MV-4-11 (cell line): ENCODE data around the gene SEC16B.

Source experiments
- DNase-seq: peaks from one replicate; lab custom pipeline; 2025; lab: John Stamatoyannopoulos, UW

Gene SEC16B

DNA sequence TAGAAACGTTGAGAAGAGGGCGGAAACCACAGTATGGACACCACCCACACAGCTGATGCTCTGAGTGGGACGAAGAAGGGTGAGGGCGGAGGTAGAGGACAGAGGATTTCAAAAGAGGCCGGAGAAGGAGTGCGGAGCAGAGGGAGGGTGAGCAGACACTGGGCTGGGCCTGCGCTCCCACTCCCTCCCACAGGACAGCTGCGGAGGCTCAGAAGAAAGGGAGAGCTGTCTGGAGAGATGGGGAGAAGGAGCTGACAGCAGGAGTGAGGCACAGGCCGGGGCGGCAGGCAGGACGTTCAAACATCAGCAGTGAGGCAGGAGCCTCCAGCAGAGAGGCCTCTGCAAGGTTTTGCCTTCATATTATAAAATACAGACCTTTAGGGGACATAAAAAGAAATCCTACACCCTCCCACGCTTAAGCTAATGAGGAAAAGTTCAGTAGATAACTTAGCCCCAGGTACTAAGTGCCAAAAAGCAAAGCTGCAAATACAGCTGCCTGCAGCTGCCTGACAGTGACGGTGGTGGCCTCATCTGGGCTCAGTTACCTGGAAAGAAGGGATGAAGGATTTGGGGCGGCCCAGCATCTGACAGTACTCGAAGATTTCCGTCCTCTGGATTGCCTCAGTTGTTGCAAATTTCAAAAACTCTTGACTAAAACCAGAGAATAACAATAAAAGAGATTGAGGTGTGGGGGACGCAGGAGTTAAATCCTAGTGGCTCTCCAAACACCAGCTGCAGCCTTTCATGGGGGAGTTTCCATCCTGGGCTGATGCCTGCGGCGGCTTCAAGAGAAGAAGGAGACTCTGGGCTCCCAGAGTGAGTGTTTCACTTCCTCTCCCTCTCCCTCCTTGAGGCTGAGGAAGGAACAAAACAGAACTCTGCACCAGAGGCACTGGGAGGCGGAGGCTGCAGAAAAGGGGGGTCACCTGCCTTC, 25.6 kb downstream of the SEC16B start:
- DNase-seq: no peak

- no peak for DNase-seq
Measured at GRCh38 chr1:177941976-177942375, 27.9 kb downstream of the SEC16B start.

DNA sequence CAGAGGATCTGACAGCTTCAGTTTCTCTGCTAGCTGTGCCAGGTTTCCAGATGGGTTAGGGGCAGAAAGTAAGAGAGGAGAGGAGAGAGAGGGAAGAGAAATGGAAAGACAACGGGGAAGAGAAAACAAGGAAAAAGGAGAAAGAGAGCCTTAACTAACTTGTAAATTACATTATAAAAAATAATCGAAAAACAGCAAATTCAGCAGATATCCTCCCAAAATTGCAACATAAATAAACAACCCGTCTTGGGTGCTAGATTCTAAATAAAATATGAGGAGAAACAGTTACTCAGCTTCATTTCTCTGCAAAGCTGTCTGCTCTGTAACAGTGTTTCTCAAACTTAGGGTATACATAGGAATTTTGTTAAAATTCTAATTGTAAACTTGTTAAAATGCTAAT, 29.2 kb downstream of the SEC16B start:
- no peak for DNase-seq

DNA sequence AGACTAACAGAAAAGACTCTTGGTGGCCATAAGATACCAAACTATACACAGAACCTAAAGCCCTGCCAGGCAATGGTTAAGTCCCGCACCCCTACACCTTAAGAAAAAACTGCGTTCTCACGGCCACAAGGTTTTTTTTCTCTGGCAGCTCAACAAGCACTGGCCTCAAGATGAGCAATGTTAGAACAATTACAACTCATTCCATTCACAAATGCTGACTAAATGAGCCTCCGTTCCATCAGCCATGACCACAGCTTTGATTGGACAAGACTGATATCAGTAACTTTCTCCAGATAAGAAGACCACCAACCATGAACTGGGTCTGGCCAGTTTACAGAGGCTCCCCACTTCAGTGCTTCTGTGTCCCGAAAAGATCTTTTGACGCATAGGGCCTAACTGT, 31.9 kb downstream of the SEC16B start:
- DNase-seq: no peak

DNA sequence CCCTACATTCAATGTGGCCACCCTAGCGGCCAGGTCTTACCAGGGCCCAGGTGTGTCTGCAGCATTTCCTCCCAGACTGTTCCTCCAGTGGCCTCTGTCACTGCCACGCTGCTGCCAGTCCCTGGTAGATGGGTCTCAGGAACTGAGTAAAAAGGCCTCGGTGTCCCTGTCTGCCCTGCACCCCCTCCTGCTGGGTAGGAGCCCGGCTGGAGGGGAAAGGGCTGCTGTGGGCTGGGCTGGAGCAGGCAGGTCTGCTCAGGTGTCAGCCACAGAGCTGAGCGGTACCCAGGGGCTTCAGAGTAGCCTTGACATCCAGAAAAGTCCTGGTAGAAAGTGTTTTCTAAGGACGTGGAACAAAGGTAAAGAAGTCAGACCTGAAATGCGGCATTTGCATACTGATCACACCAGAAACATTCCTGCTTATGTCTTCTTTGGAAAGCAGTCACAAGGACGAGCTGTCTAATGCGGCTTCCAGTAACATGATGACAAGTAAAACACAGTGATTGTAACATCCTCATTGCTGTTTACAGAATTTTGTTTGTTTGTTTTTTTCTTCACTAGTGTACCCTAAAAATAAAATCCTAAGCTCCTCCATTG, 32.6 kb downstream of the SEC16B start:
- DNase-seq: no peak

- DNase-seq: no peak
Measured at GRCh38 chr1:177935638-177936415, 34.0 kb downstream of the SEC16B start.

- DNase-seq: no peak
Measured at GRCh38 chr1:177934927-177935326, 34.9 kb downstream of the SEC16B start.

DNA sequence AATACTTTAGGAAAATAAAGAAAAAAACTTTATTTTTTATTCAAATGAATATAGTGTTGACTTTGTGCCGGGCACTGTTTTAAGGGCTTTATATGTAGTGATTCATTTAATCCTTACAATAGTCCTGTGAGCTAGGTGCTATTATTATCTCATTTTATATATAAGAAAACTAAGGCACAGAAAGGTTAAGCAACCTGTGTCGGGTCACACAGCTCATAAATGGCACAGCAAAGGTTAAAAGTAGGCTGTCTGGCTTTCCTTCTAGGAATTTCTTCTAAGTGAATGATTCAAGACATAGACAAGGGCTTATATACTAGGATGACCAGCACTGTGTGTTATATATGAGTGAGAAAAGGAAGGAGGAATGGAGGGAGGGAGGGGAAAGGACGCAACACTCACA, 35.4 kb downstream of the SEC16B start:
- DNase-seq: no peak

GRCh38 chr1:177933881-177934280, 36.0 kb downstream of the SEC16B start:
- DNase-seq: peak; percentile 52

DNA sequence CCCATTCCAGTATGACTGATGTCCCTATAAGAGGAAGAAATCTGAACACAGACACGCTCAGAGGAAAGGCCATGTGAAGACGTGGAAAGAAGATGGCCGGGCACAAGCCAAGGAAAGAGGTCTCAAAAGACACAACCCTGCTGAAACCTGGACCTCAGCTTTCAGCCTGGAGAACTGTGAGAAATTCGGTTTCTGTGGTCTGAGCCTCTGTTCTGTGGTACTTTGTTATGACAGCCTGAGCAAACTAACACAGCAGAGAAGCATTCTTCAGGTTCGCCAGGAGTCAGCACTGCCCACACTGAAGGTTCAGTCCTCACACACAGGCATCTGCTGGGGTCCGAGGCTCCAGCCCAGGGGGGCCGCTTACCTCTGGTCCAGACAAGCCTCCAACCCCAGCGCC, 37.7 kb downstream of the SEC16B start:
- DNase-seq: no peak

GRCh38 chr1:177928952-177929351, 40.9 kb downstream of the SEC16B start:
- DNase-seq: no peak

- no peak for DNase-seq
Measured at GRCh38 chr1:177928194-177928593, 41.7 kb downstream of the SEC16B start.

- DNase-seq: no peak
Measured at GRCh38 chr1:177927021-177927596, 42.7 kb downstream of the SEC16B start.

GRCh38 chr1:177926201-177926600, 43.7 kb downstream of the SEC16B start:
- no peak for DNase-seq

GRCh38 chr1:177925006-177925405, 44.9 kb downstream of the SEC16B start:
- DNase-seq: no peak

DNA sequence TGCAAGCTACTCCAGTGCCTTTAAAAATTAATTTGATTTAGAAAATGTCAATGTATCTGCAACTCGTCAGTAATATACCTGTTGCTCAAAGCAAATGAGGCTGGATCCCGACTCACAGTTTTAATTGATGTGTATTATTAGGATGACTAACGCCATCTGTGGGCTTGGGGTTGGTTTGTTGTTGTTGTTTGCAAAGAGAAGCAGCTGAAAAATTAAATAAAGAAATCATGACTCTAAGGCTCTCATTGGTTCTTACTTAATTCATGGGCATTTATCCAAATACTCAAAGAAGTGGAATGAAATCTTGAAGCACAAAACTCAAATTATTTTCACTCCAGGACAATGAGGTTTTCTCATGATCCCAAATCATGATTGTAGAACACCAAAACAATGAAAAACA, 46.4 kb downstream of the SEC16B start:
- no peak for DNase-seq

- no peak for DNase-seq
Measured at GRCh38 chr1:177922209-177922608, 47.6 kb downstream of the SEC16B start.

DNA sequence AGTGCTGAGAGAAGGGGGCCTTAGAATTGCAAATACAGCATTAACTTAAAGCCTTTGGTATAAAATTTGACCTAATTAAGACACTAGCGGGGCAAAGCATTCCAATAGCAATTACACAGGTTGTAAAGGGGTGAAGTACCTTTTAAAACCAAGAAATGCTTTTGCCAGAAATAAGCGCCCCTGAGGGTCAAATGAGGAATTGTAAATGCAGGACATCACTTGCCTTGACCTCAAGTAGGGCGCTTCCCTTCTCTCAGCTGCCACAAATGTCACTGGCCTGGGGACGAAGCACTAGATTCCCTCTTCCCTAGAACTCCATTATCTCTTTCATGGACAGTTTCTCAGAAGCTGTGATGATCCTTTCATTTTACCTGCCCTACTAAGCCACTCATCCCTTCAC, 48.3 kb downstream of the SEC16B start:
- DNase-seq: no peak

DNA sequence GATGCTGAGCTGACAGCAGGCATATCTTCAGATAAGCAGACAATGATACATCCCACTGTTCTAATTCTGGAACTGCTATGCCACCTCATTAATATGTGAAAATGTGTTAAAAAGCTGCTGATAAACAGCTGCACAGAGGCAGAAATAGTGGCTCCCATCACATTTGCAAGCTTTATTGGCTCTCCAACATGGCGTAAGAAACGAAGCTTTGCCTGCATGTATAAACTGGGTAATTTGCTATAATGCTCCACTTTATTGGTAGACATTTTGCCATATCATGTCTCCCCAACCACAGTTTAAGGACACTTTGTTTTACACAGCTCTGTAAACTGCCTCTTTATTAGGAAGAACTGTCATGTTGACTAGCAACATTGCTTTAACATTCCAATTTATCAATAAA, 49.8 kb downstream of the SEC16B start:
- no peak for DNase-seq

DNA sequence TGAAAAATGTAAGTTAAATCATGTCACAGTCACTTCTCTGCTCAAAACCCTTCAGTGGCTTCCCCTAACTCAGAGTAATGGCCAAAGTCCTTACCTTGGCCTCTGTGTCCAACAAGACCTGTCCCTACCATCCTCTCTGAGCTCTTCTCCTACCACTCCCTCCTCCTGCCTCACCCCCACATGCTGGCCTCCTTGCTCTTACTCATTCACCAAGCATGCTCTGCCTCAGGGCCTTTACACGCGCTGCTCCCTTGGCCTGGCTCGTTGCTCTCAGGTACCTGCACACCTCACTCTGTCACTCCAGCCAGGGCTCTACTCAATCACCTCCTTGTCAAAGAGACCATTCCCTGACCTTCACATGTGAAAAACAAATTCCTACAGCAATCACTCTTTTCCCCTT, 54.2 kb downstream of the SEC16B start:
- no peak for DNase-seq

DNA sequence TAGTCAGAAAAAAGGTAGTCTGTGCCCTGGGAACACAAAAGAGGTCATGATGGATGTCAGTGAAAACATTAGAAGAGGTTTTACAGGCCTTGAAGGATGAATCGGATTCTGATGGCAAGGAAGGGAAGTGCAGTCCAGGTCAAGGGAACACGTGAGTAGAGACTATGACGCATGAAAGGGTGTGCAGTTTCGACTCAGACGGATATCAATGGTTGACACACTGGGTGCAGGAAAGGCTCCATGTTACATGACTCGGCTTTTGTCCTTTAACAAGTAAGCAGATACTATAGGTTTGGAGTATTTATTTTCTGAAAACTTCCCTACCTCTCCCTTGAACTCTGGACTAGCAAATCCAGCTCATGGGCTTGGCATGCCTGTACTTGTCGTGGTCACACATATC, 55.3 kb downstream of the SEC16B start:
- no peak for DNase-seq

DNA sequence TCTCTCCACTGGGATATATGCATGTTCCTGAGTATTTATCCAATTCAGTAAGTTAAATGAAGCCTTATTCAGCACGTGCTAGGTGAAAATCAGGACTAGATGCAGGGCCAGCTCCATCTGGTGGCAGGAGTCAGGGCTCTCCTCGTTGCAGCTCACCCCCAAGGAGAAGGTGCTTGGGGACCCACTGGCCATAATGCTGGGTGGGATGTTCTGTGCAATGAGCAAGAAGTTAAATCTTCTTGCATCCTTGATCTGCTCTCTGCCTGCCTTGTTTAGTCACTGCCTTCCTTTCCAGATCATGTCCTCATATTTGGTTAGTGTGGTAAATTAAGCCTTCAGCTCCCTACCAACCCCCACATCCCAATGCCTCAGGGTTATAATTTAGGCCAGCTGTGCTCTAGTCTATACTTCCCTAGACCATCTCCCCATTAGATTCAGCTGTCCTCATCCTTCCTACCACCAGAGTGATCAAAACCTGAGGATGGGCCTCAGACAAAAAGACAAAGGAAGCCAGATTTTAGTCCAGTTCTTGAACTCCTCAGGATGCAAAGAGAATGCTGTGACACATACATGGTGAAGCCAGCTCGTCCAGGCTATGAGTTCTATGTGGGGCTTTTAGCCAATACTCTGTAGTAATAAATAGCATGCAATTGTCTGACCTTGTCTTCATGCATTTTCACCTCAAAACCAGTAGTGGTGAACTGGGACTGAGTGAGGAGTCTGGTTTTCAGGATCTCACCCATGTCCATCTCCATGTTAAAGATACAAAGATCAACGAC, 55.9 kb downstream of the SEC16B start:
- DNase-seq: no peak
